Measurements from ENCODE around the gene C18orf54.

- TF ChIP-seq ZFX (IDR thresholded peaks at IDR 0.05), result no peak
- TF ChIP-seq, protein P1, sequence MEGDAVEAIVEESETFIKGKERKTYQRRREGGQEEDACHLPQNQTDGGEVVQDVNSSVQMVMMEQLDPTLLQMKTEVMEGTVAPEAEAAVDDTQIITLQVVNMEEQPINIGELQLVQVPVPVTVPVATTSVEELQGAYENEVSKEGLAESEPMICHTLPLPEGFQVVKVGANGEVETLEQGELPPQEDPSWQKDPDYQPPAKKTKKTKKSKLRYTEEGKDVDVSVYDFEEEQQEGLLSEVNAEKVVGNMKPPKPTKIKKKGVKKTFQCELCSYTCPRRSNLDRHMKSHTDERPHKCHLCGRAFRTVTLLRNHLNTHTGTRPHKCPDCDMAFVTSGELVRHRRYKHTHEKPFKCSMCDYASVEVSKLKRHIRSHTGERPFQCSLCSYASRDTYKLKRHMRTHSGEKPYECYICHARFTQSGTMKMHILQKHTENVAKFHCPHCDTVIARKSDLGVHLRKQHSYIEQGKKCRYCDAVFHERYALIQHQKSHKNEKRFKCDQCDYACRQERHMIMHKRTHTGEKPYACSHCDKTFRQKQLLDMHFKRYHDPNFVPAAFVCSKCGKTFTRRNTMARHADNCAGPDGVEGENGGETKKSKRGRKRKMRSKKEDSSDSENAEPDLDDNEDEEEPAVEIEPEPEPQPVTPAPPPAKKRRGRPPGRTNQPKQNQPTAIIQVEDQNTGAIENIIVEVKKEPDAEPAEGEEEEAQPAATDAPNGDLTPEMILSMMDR (conservative IDR thresholded peaks at IDR 0.05), result no peak
Measured at GRCh38 chr18:54382076-54382475, 24.4 kb downstream of the C18orf54 start.

Measured in C4-2B (cell line).